Astrocyte (in vitro differentiated cells and primary cell): ENCODE measurements around the gene DUSP2. TPM values are rescaled to one million over a fixed set of nuclear protein-coding genes. Genes with fewer than 3 reads are reported as not detected.

Source experiments
- DNase-seq: peaks from one replicate; pipeline ENCODE4 v3.0.0-alpha.2; 2010; ENCODE audit warnings: low read depth
- FAIRE-seq: peaks from 2 replicates; lab custom pipeline; 2011; peaks lifted over from hg19 to GRCh38; lab: Jason Lieb, UNC
- H2AFZ ChIP-seq: 2 replicates; pipeline ENCODE4 v1.6.0; 2012; ENCODE audit warnings: low read depth, low read length, inconsistent platforms
- H3K27ac ChIP-seq: 2 replicates; pipeline ENCODE4 v1.5.1; 2011; ENCODE audit warnings: low read depth, low read length, inconsistent platforms
- H3K27me3 ChIP-seq: 2 replicates; pipeline ENCODE4 v1.6.0; 2011; ENCODE audit warnings: low read length, inconsistent platforms; ENCODE audit not compliant: insufficient read depth
- H3K36me3 ChIP-seq: 2 replicates; pipeline ENCODE4 v1.5.1; 2011; ENCODE audit warnings: low read length, inconsistent platforms; ENCODE audit not compliant: insufficient read depth
- H3K4me1 ChIP-seq: 2 replicates; pipeline ENCODE4 v1.5.1; 2011; ENCODE audit warnings: low read length, inconsistent platforms; ENCODE audit not compliant: insufficient read depth
- H3K4me2 ChIP-seq: 2 replicates; pipeline ENCODE4 v1.6.0; 2012; ENCODE audit warnings: low read length, inconsistent platforms
- H3K4me3 ChIP-seq: 2 replicates; pipeline ENCODE4 v1.5.1; 2011; ENCODE audit warnings: low read depth, mild to moderate bottlenecking, low read length, inconsistent platforms; ENCODE audit not compliant: insufficient read depth
- H3K79me2 ChIP-seq: 2 replicates; pipeline ENCODE4 v1.6.0; 2012; ENCODE audit warnings: mild to moderate bottlenecking, low read length, inconsistent platforms; ENCODE audit not compliant: insufficient read depth
- H3K9ac ChIP-seq: 2 replicates; pipeline ENCODE4 v1.6.0; 2012; ENCODE audit warnings: mild to moderate bottlenecking, low read length, inconsistent platforms
- H3K9me3 ChIP-seq: 2 replicates; pipeline ENCODE4 v1.5.1; 2012; ENCODE audit warnings: low read depth, mild to moderate bottlenecking, low read length, inconsistent platforms; ENCODE audit not compliant: insufficient read depth
- H4K20me1 ChIP-seq: 2 replicates; pipeline ENCODE4 v1.6.0; 2012; ENCODE audit warnings: low read length, inconsistent platforms; ENCODE audit not compliant: insufficient read depth
- H3K27ac Mint-ChIP-seq: one replicate; pipeline ENCODE4 v1.8.0; 2021; ENCODE audit warnings: mild to moderate bottlenecking, mixed read lengths; ENCODE audit not compliant: unreplicated experiment
- H3K27me3 Mint-ChIP-seq: one replicate; pipeline ENCODE4 v1.8.0; 2021; ENCODE audit warnings: low read depth, mixed read lengths; ENCODE audit not compliant: unreplicated experiment
- H3K36me3 Mint-ChIP-seq: one replicate; pipeline ENCODE4 v1.8.0; 2021; ENCODE audit warnings: low read depth, mixed read lengths; ENCODE audit not compliant: unreplicated experiment
- H3K4me1 Mint-ChIP-seq: one replicate; pipeline ENCODE4 v1.8.0; 2021; ENCODE audit warnings: low read depth, mixed read lengths; ENCODE audit not compliant: unreplicated experiment
- H3K4me3 Mint-ChIP-seq: one replicate; pipeline ENCODE4 v1.8.0; 2021; ENCODE audit warnings: mild to moderate bottlenecking, moderate library complexity, mixed read lengths; ENCODE audit not compliant: unreplicated experiment
- H3K9me3 Mint-ChIP-seq: one replicate; pipeline ENCODE4 v1.8.0; 2021; ENCODE audit warnings: mild to moderate bottlenecking, mixed read lengths; ENCODE audit not compliant: unreplicated experiment
- EZH2 ChIP-seq: IDR thresholded peaks from 2 replicates; pipeline ENCODE4 v1.6.1; 2012; ENCODE audit warnings: mild to moderate bottlenecking, low read length, inconsistent platforms; ENCODE audit not compliant: insufficient read depth
- total RNA-seq: library from RNA; stranded (reverse); gene quantifications from 2 replicates; pipeline ENCODE4 v1.2.1, GENCODE V29; 2021
- TF ChIP-seq, protein P1 (sequence below): IDR thresholded peaks from 2 replicates; pipeline ENCODE4 v1.5.1; 2011; ENCODE audit warnings: low read depth, mild to moderate bottlenecking, inconsistent platforms, low read length, moderate library complexity; ENCODE audit not compliant: insufficient read depth

Gene DUSP2
- total RNA-seq, 1 donor from 2014 or later: 0.95 TPM

GRCh38 chr2:96144481-96145035 is 682 bp downstream of the DUSP2 start:
- Mint-ChIP-seq H3K4me1 (peaks cover 4% of the 10 kb centered on the region), H3K27me3 (peaks cover 34% of the 10 kb centered on the region), H3K36me3 (no peaks in the 10 kb centered on the region), H3K27ac (no peak overlapping the region), H3K4me3 (peak overlapping the region; percentile 75), H3K9me3 (no peaks in the 10 kb centered on the region)
- DNase-seq (no peak), FAIRE-seq (no peak)
- no peak overlapping the region for H3K27ac ChIP-seq
- peak overlapping the region; percentile 62 for H3K9ac ChIP-seq
- no peaks in the 10 kb centered on the region for H3K27me3 ChIP-seq
- H3K4me2 ChIP-seq: peak overlapping the region; percentile 88
- H3K4me1 ChIP-seq: peaks cover 43% of the 10 kb centered on the region
- peaks cover 13% of the 10 kb centered on the region for H4K20me1 ChIP-seq
- H3K36me3 ChIP-seq: no peaks in the 10 kb centered on the region
- H3K9me3 ChIP-seq: no peaks in the 10 kb centered on the region
- H3K79me2 ChIP-seq: no peaks in the 10 kb centered on the region
- H3K4me3 ChIP-seq: peak overlapping the region; percentile 55
- peak overlapping the region; percentile 87 for H2AFZ ChIP-seq
- TF ChIP-seq, protein P1, sequence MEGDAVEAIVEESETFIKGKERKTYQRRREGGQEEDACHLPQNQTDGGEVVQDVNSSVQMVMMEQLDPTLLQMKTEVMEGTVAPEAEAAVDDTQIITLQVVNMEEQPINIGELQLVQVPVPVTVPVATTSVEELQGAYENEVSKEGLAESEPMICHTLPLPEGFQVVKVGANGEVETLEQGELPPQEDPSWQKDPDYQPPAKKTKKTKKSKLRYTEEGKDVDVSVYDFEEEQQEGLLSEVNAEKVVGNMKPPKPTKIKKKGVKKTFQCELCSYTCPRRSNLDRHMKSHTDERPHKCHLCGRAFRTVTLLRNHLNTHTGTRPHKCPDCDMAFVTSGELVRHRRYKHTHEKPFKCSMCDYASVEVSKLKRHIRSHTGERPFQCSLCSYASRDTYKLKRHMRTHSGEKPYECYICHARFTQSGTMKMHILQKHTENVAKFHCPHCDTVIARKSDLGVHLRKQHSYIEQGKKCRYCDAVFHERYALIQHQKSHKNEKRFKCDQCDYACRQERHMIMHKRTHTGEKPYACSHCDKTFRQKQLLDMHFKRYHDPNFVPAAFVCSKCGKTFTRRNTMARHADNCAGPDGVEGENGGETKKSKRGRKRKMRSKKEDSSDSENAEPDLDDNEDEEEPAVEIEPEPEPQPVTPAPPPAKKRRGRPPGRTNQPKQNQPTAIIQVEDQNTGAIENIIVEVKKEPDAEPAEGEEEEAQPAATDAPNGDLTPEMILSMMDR: no peak
- TF ChIP-seq EZH2: no peak

GRCh38 chr2:96143848-96144480 is 1.3 kb downstream of the DUSP2 start:
- Histone ChIP-seq H3K79me2 (no peaks in the 10 kb centered on the region), H2AFZ (no peak overlapping the region), H3K9ac (no peak overlapping the region), H3K4me1 (peaks cover 42% of the 10 kb centered on the region), H3K4me3 (peak overlapping the region; percentile 55), H4K20me1 (peaks cover 13% of the 10 kb centered on the region), H3K4me2 (peak overlapping the region; percentile 88), H3K36me3 (no peaks in the 10 kb centered on the region), H3K9me3 (no peaks in the 10 kb centered on the region), H3K27me3 (no peaks in the 10 kb centered on the region), H3K27ac (no peak overlapping the region)
- FAIRE-seq: no peak
- Mint-ChIP-seq H3K36me3 (no peaks in the 10 kb centered on the region), H3K4me1 (peaks cover 4% of the 10 kb centered on the region), H3K27me3 (peaks cover 31% of the 10 kb centered on the region), H3K4me3 (peak overlapping the region; percentile 75), H3K9me3 (no peaks in the 10 kb centered on the region), H3K27ac (no peak overlapping the region)
- TF ChIP-seq, protein P1: no peak
- no peak for TF ChIP-seq EZH2
- no peak for DNase-seq
